Globus pallidus (tissue), 1 donor: ENCODE results near the gene KRT6A.
"Not testable (repeated sequence)": the region's sequence is repeated elsewhere in the genome, so short reads cannot be mapped to it uniquely, and the experiment has no call there.

Experiments
- DNase-seq: peaks from one replicate; pipeline ENCODE4 v3.0.0-alpha.2; 2015; ENCODE audit warnings: low spot score

The KRT6A gene

GRCh38 chr12:52464897-52465296, 28.2 kb downstream of the KRT6A start:
- no peak for DNase-seq

- no peak for DNase-seq
Measured at GRCh38 chr12:52461693-52462092, 31.4 kb downstream of the KRT6A start.

- DNase-seq = no peak
Measured at GRCh38 chr12:52458861-52459260, 34.2 kb downstream of the KRT6A start.

GRCh38 chr12:52455821-52456220, 37.2 kb downstream of the KRT6A start:
- no peak for DNase-seq

GRCh38 chr12:52454411-52455201, 38.5 kb downstream of the KRT6A start:
- peak; percentile 57 for DNase-seq

- DNase-seq = no peak
Measured at GRCh38 chr12:52452101-52452500, 41.0 kb downstream of the KRT6A start, which contains the start of gene KRT6B. Gene KRT6B, minus strand, starts transcription at chr12:52452146. Its CDS starts 68 bp downstream, at chr12:52452078.

GRCh38 chr12:52448228-52448627, 44.8 kb downstream of the KRT6A start:
- DNase-seq = no peak

- DNase-seq = not testable (repeated sequence)
Measured at GRCh38 chr12:52447196-52447595, 45.9 kb downstream of the KRT6A start.

- DNase-seq = no peak
Measured at GRCh38 chr12:52446367-52447045, 46.6 kb downstream of the KRT6A start.

- DNase-seq = no peak
Measured at GRCh38 chr12:52445876-52446275, 47.2 kb downstream of the KRT6A start.

- DNase-seq = no peak
Measured at GRCh38 chr12:52444647-52445595, 48.1 kb downstream of the KRT6A start.

GRCh38 chr12:52443966-52444365, 49.1 kb downstream of the KRT6A start:
- no peak for DNase-seq

- peak; percentile 13 for DNase-seq
Measured at GRCh38 chr12:52442600-52443061, 50.4 kb downstream of the KRT6A start.

GRCh38 chr12:52441320-52441911, 51.6 kb downstream of the KRT6A start:
- no peak for DNase-seq

- DNase-seq = no peak
Measured at GRCh38 chr12:52440821-52441319, 52.2 kb downstream of the KRT6A start.

- DNase-seq = no peak
Measured at GRCh38 chr12:52439845-52440244, 53.2 kb downstream of the KRT6A start.

GRCh38 chr12:52439420-52439819, 53.6 kb downstream of the KRT6A start:
- DNase-seq = no peak

- no peak for DNase-seq
Measured at GRCh38 chr12:52438305-52439301, 54.5 kb downstream of the KRT6A start.

- DNase-seq = no peak
Measured at GRCh38 chr12:52437508-52437907, 55.5 kb downstream of the KRT6A start.
